CD4-positive, alpha-beta T cell treated with Interleukin-10 for 1 hour (primary cell): ENCODE measurements around the gene CPVL.

Experiments
- DNase-seq: peaks from one replicate; pipeline ENCODE4 v3.0.0-alpha.2; 2020

The CPVL gene

GRCh38 chr7:29154076-29154475 lies 7.7 kb upstream of the CPVL start:
- DNase-seq, result no peak

GRCh38 chr7:29150856-29151255 lies 4.5 kb upstream of the CPVL start:
- DNase-seq, result no peak

DNA sequence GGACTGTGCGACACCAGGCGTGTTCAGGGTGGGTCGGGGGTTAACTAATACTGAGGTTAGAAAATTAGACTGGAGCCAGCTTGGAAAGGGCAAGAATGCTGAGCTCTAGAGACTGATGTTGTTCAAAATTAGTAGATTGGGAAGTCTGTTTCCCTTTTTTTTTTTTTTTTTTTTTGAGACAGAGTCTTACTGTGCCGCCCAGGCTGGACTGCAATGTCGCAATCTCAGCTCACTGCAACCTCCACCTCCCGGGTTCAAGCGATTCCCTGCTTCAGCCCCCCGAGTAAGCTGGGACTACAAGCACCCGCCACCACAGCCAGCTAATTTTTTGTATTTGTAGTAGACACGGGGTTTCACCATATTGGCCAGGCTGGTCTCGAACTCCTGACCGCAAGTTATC lies 2.7 kb upstream of the CPVL start:
- no peak for DNase-seq

DNA sequence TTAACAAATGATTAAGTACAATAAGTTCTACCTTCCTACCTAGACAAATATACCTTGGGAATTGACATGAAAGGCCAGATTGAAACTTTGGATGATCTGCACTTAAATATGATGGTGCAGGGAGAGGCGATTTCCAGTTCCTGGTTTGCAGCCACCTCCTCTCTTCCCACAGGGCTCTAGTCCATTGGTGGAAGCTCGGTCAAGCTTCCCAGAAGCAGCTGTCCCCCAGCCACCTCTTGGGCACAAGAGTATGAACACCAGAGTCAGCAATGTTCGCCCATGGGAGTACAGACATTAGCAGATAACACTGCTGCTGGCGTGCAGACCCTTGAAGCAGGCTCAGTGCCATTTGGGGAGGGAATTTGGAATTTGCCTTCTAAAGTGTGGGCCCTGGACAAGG lies 1.5 kb upstream of the CPVL start:
- no peak for DNase-seq

- no peak for DNase-seq
Observed at GRCh38 chr7:29146888-29147609, 712 bp upstream of the CPVL start.

DNA sequence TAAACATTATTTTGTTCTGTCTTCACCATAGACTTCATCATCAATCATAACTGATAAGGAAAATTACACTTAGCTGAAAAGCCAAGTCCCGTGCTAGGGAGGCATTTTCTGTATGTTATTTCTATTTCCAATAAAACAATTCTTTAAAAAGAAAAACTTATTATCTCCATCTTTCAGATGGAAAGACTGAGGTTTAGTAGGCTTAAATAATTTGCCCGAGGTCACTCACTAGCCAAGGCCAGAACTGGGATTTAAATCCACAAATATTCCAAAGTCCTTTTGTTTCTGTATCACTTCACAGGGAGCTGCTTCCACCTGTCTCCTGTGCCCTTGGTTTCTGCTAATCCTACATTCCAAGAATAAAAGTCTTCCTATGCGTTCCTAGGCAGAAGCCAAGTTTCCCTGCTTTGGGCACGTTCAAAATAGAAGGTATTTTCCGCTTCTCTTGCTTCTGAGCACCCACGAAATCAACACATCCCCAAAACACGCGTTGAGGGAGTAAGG lies 732 bp downstream of the CPVL start:
- DNase-seq, result no peak

DNA sequence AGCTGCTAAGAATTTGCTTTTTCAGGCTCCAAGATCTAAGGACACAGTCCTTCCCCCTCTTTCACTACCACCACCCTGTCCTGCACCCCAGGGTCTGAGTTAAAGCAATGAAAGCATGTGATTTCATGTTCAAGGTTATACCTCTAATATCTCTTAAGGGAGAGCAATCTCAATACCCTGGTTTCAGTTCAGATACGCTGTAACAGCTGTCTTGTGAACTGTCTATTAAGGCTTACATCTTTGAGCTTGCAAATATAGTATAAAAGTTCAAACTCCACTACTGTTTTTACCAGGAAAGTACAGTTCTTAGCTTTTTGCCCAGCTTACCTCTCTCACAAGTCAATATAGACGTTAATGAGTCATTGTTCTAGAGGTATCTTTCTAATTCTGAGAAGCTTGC lies 2.6 kb downstream of the CPVL start:
- no peak for DNase-seq

DNA sequence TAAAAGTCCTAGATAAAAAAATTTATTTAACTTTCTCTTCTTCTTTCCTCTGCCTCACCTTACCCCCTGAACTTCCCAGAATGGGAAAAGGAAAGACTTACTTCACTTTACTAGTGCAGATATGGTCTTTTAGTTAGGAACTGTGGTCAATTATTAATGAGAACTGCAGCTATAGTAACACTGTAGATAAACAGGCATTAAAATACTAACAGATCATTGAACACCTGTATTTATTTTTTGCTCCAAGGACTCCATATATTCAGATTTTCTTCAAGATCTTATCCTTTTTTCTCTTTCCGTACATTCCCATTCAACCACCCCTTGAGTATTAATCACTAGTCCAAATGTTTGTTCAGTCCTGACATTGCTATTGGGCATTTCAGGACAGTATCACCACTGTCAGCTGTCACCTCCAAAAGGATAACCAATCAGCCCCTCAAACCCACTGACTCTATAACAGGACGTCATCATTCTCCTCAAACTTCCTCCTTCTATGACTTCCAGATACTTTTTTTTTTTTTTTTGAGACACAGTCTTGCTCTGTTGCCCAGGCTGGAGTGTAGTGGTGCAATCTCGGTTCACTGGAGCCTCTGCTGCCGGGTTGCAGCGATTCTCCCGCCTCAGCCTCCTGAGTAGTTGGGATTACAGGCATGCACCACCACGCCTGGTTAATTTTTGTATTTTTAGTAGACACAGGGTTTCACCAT lies 4.2 kb downstream of the CPVL start:
- no peak for DNase-seq

DNA sequence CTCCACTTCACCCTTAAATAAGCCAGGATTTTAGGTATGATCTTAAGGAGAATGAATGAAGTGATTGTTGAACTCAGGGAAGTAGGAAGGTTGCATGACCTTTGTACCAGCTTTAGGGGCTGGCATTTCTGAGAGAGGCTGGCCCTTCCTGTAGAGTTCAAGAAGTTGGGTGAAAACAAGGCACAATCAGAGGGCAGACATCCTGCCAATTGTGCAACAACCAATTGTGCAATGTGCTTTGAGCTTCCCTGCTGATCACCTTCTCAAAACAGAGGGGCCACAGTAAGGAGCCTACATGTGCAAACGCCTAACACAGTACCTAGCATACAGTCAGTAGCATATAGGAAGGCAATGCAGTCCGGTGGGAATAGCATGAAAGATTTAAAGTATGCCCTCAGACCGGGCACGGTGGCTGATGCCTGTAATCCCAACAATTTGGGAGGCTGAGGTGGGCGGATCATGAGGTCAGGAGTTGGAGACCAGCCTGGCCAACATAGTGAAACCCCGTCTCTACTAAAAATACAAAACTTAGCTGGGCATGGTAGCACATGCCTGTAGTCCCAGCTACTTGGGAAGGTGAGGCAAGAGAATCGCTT lies 5.4 kb downstream of the CPVL start:
- DNase-seq, result no peak

DNA sequence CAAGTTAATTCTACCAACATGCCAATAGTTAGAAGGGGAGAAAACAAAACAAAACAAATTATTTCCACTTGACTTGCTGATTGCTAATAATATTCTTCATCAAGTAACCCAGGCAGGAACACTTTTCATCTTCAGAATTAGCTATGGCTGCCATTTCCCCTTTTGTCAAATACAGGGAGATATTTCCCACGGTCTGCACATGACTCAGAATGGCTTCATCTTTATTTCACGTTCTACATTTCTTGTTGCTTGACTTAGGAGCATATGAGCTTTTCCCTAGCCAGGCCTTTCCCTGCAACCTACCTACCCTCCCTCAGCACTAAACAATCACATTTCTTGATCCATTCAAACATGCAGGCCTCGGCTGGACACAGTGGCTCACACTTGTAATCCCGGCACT lies 6.5 kb downstream of the CPVL start:
- DNase-seq, result no peak

DNA sequence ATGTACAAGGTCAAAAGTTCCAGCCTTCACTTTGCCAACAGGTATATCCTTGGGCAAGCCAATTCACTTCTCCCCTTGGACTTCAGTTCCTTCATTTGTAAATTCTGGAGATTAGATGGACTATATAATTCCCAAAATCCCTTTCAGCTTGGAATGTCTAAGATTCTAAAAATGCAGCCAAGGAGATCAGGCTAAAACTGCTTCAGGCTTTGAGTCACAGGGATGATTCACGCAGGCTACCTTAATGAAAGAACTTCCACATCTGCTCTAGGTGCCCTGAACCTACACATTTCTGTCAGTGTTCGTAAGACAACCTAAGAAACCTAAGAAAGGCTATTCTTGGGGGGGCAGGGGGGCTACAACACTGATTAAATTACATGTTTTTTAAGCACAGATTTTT lies 7.1 kb downstream of the CPVL start:
- no peak for DNase-seq

DNA sequence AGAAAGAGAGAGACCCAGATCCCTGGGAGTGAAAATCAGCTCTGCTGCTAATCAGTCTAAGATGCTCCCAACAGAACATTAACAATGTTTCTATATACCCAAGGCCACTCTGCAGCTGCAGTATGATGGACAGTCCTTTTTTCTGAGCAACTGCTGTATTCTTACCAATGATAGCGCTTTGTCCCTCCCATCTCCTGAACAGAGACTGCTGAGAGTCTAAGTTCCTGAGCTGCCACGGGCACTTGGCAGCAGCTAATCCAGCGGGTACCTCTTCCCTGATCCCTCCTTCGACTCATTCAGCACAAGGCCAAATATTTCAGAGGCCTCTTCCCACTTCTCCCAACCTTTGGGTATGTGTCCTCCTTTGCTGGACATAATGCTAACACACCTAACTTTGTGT lies 7.7 kb downstream of the CPVL start:
- no peak for DNase-seq

DNA sequence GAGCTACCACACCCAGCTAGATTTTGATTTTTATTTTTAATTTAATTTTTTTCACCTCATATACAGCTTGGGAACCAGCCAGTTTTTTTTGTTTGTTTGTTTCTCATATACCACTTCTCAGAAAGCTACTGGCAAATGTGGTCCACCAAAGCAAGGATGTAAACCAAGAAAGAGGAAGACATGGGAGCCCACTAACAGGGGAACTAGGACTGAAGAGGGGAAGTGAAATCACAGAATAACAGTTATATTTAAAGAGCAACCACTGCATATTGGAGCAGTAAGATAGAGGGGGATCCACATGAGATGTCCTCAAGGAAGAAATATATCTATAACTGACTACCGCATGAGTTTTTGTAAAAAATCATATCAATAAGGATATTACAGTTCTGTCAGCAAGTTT lies 10.5 kb downstream of the CPVL start:
- DNase-seq, result no peak

DNA sequence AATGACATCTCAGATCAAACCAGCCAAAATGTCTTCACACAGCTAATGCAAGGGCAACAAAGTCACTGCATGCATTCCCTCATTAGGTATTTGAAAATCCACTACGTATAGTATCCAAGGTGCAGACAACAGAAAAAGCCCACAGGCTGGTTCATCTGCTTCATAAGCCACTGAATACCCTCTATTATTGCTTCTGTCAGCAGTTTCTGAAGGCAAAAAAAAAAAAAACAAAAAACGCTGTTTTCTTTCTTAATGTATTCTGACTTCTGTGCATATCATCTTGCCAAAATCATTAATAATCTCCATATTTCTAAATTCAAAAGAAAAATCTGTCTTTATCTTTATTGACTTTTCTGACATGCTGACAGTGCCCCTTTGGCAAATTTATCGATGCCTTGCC lies 13.4 kb downstream of the CPVL start:
- DNase-seq, result no peak

GRCh38 chr7:29131678-29132077 lies 14.7 kb downstream of the CPVL start:
- no peak for DNase-seq

GRCh38 chr7:29130096-29130495 lies 16.2 kb downstream of the CPVL start:
- DNase-seq, result no peak

GRCh38 chr7:29127527-29127926 lies 18.8 kb downstream of the CPVL start:
- DNase-seq, result no peak

DNA sequence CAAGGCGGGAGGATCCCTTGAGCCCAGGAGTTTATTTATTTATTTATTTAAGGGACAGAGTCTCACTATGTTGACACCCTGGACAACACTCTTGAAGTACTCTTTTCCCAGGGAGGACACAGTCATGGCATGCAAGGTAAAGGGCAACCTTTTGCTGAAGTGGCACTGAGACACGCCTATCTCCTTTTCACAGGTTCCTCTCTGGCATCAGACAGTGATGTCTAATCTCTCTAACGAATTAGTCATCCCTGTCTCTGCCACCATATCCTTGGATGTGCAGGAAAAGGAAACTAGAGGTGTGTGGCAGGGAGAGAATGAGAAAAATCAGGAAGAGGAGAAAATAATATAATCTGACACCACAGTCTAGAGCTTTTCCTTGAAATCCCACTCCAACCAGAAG lies 19.5 kb downstream of the CPVL start:
- DNase-seq, result no peak

DNA sequence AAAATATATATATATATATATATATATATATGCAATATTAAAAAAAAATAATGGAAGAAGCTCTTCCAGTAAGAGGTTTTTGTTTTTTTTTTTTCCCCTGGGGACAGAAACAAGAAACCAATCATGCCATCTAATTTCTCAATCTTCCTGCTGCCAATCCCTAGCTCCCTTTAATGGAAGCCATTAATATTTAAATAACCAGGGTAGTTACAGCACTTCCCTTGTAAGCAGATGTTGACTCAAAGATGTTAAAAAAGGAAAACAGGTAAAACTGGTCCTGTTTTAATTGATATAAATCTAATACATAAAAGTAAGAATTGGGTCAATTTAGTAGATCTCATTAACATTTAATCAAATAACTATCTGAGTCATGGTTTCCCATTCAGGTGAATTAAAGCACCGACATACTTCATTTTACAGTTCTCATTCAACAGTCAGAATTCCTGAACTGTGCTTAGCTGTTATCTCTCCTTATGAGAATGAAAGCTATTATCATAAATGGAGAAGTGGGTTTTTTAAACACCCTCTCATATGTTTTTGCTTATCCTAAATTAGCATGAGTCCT lies 22.6 kb downstream of the CPVL start:
- DNase-seq, result no peak

DNA sequence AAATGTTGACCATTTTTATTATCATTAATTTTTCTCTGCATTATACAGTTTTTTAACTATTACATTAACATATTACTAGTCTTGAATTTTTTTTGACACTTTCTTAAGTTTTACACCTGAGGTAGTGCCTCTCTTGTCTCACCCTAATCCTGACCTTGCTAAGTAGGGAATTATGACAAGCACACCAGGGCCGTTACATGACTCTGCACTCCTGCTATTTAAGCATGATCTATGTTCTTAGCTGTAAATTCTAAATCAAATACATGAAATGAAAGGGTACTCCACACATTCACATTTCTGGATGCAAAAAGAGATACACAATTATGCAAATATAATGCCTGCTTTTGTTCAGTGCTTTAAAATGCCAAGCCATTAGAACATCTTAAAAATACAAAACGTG lies 23.6 kb downstream of the CPVL start:
- DNase-seq, result no peak

DNA sequence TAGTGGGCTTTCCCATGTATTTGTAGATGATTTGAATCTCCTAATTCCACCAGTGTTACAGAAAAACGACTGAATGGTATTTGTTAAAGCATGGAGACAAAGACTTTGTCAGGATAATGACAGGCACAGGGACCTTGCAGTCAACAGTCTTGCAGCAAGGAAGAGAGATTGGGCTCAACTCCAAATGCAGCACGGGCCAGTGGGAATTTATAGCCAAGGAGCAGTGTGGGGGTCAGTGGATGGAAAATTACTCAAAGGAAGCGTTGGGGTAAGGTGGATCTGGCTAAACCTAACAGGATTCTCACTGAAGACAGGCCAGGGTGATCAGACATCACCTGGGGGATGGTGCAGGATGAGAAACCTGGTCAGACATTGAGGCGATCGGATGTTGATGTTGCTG lies 24.3 kb downstream of the CPVL start:
- DNase-seq, result no peak

- DNase-seq, result no peak
Observed at GRCh38 chr7:29120955-29121354, 25.4 kb downstream of the CPVL start.

DNA sequence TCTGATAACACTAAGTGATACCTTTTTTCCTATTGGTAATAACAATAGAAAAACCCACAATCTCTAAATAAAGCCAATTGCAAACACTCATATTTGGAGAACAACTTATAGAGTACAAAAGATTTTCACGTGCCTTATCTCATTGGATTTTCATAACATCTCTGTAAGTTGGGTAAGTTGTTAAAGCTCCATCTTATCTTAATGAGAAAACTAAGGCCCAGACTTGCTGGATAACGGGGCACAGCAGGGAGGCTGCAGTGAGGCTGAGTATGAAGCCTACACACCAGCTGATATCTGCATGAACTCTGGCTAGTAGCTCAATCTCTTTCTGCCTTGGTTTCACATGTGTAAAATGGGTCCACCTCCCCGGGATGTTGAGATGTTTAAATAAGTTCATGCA lies 26.8 kb downstream of the CPVL start:
- no peak for DNase-seq
